HCT116 (cell line): Measurements from ENCODE around the gene MYO1G. TPM values are rescaled to one million over a fixed set of nuclear protein-coding genes. Genes with fewer than 3 reads are reported as not detected.

Experiments used
- ATAC-seq: fragments of 200-7000 bp; cut with Tn5 transposase; 2 replicates; pipeline ENCODE4 v1.9.1; 2020; ENCODE audit warnings: mild to moderate bottlenecking, moderate library complexity
- BruUV-seq: library from RNA; stranded (reverse); fragments of 400-500 nt; replicated peaks from 2 replicates; lab custom pipeline; 2021; lab: Mats Ljungman, UMichigan
- CTCF ChIA-PET: fragments of 300-600 bp; sonication (Branson Sonifier 250); formaldehyde crosslinking; loops from one replicate; lab custom pipeline; 2021; ENCODE audit warnings: antibody characterized with exemption; lab: Charles Lee
- POLR2A ChIA-PET: fragments of 300-600, 350-600 bp; sonication (Branson Sonifier 250); formaldehyde crosslinking; loops from one replicate; lab custom pipeline; 2021; ENCODE audit warnings: antibody characterized with exemption; lab: Charles Lee
- RAD21 ChIA-PET, 2 experiments: fragments of 300-600 bp; sonication (Branson Sonifier 250); formaldehyde crosslinking; loops; one replicate each; lab custom pipeline; 2023; ENCODE audit warnings: low total read pairs in 2 of 2; ENCODE audit not compliant: uncharacterized antibody in 2 of 2, unreplicated experiment in 2 of 2, low non-redundant PET in 1 of 2; lab: Charles Lee
- DNase-seq: peaks from one replicate; pipeline ENCODE4 v3.0.0-alpha.2; 2010; ENCODE audit warnings: low read depth, low spot score
- H2AFZ ChIP-seq: fragments of 200-600 bp; shearing (Covaris generic), sonication (generic); 2 replicates; pipeline ENCODE4 v1.6.1; 2017; ENCODE audit warnings: low read depth, mixed run types, mixed read lengths, antibody characterized with exemption, low read length; ENCODE audit not compliant: poor library complexity, severe bottlenecking
- H3K27ac ChIP-seq: 2 replicates; pipeline ENCODE4 v1.5.1; 2012; ENCODE audit warnings: low read depth, low read length
- H3K27me3 ChIP-seq: fragments of 200-600 bp; sonication (generic); 2 replicates; pipeline ENCODE4 v1.6.1; 2016; ENCODE audit warnings: mixed run types, low read length, mixed read lengths; ENCODE audit not compliant: insufficient read depth
- H3K36me3 ChIP-seq, 2 experiments: fragments of 200-500 bp in 1 of 2; fragments of 200-600 bp in 1 of 2; sonication (Bioruptor generic) in 1 of 2; sonication (generic) in 1 of 2; 2 replicates each; pipeline versions ENCODE4 v1.5.1 to v1.6.1; 2014 to 2016; ENCODE audit warnings: low read length in 2 of 2, inconsistent platforms in 1 of 2, mixed read lengths in 1 of 2, mixed run types in 1 of 2; ENCODE audit not compliant: insufficient read depth in 2 of 2, control insufficient read depth in 1 of 2
- H3K4me1 ChIP-seq, 2 experiments: fragments of 200-600 bp in 1 of 2; sonication (generic) in 1 of 2; 2 replicates each; pipeline versions ENCODE4 v1.5.1 to v1.6.1; 2012 to 2017; ENCODE audit warnings: low read length in 2 of 2, inconsistent platforms in 1 of 2, mild to moderate bottlenecking in 1 of 2, mixed read lengths in 1 of 2, mixed run types in 1 of 2, moderate library complexity in 1 of 2; ENCODE audit not compliant: insufficient read depth in 2 of 2, control insufficient read depth in 1 of 2
- H3K4me2 ChIP-seq: fragments of 200-600 bp; sonication (generic); 2 replicates; pipeline ENCODE4 v1.6.1; 2017; ENCODE audit warnings: mixed run types, low read length, mixed read lengths
- H3K4me3 ChIP-seq, 2 experiments: fragments of 200-600 bp in 1 of 2; sonication (generic) in 1 of 2; replicated peaks in 1 of 2; 2 replicates each; pipeline ENCODE4 v1.5.1; 2011 to 2016; ENCODE audit warnings: low read length in 2 of 2, control low read depth in 1 of 2, low read depth in 1 of 2, mild to moderate bottlenecking in 1 of 2, mixed read lengths in 1 of 2, mixed run types in 1 of 2
- H3K79me2 ChIP-seq: fragments of 200-600 bp; sonication (generic); 2 replicates; pipeline ENCODE4 v1.6.1; 2017; ENCODE audit warnings: mild to moderate bottlenecking, mixed run types, low read length, moderate library complexity, mixed read lengths; ENCODE audit not compliant: insufficient read depth
- H3K9ac ChIP-seq: fragments of 200-600 bp; sonication (generic); 2 replicates; pipeline ENCODE4 v1.6.1; 2016; ENCODE audit warnings: low read length, mixed read lengths
- H3K9me2 ChIP-seq: fragments of 200-600 bp; sonication (generic), shearing (Covaris generic); 2 replicates; pipeline ENCODE4 v1.6.1; 2017; ENCODE audit warnings: mixed run types, mild to moderate bottlenecking, moderate library complexity; ENCODE audit not compliant: insufficient read depth
- H3K9me3 ChIP-seq, 2 experiments: fragments of 200-500 bp in 1 of 2; fragments of 200-600 bp in 1 of 2; sonication (Bioruptor generic) in 1 of 2; sonication (generic) in 1 of 2; 2 replicates each; pipeline ENCODE4 v1.6.1; 2014 to 2017; ENCODE audit warnings: low read length in 2 of 2, mixed read lengths in 2 of 2, inconsistent platforms in 1 of 2, low read depth in 1 of 2, mild to moderate bottlenecking in 1 of 2, mixed run types in 1 of 2, moderate library complexity in 1 of 2; ENCODE audit not compliant: control insufficient read depth in 1 of 2, insufficient read depth in 1 of 2
- H4K20me1 ChIP-seq: fragments of 200-600 bp; sonication (generic), shearing (Covaris generic); 2 replicates; pipeline ENCODE4 v1.6.1; 2017; ENCODE audit warnings: mixed run types, mild to moderate bottlenecking, moderate library complexity; ENCODE audit not compliant: insufficient read depth
- ATF3 ChIP-seq: IDR thresholded peaks from 2 replicates; pipeline ENCODE4 v1.6.1; 2012
- CTCF ChIP-seq, 3 experiments: fragments of 200-600 bp in 1 of 3; sonication (generic) in 1 of 3; IDR thresholded peaks in 2 of 3; conservative IDR thresholded peaks in 1 of 3; 2 replicates each; pipeline ENCODE4 v1.5.1; 2012 to 2017; ENCODE audit warnings: low read depth in 2 of 3, low read length in 2 of 3, antibody characterized with exemption in 1 of 3, borderline replicate concordance in 1 of 3, control low read depth in 1 of 3, mild to moderate bottlenecking in 1 of 3, mixed read lengths in 1 of 3, mixed run types in 1 of 3, moderate library complexity in 1 of 3; ENCODE audit not compliant: insufficient read depth in 1 of 3
- EZH2 ChIP-seq: fragments of 200-600 bp; sonication (generic); IDR thresholded peaks from 2 replicates; pipeline ENCODE4 v1.6.1; 2017; ENCODE audit warnings: antibody characterized with exemption, mixed run types
- MAX ChIP-seq: IDR thresholded peaks from 2 replicates; pipeline ENCODE4 v1.6.1; 2012
- POLR2AphosphoS5 ChIP-seq: IDR thresholded peaks from 2 replicates; pipeline ENCODE4 v1.6.1; 2011; ENCODE audit warnings: mild to moderate bottlenecking, low read depth, low read length, moderate library complexity
- SP1 ChIP-seq: IDR thresholded peaks from 2 replicates; pipeline ENCODE4 v1.6.1; 2012; ENCODE audit warnings: low read depth
- SRF ChIP-seq: IDR thresholded peaks from 2 replicates; pipeline ENCODE4 v1.6.1; 2012; ENCODE audit warnings: low read depth
- TCF7L2 ChIP-seq: IDR thresholded peaks from 2 replicates; pipeline ENCODE4 v1.7.0; 2011; ENCODE audit warnings: borderline replicate concordance, inconsistent platforms; ENCODE audit not compliant: insufficient read depth, insufficient read length; ENCODE audit errors: extremely low read depth
- YY1 ChIP-seq: IDR thresholded peaks from 2 replicates; pipeline ENCODE4 v1.6.1; 2011; ENCODE audit warnings: low read length, low read depth, moderate library complexity, mild to moderate bottlenecking; ENCODE audit not compliant: insufficient replicate concordance; ENCODE audit errors: extremely low read depth
- ZFX ChIP-seq: fragments of 450-650 bp; IDR thresholded peaks from 2 replicates; pipeline ENCODE4 v1.6.1; 2017
- ZNF274 ChIP-seq: fragments of 200-500 bp; sonication (Bioruptor generic); IDR thresholded peaks from 2 replicates; pipeline ENCODE4 v1.6.1; 2014; ENCODE audit warnings: mild to moderate bottlenecking, low read depth, low read length, inconsistent platforms
- intact Hi-C: fragments of 100-400 bp; cut with micrococcal nuclease; formaldehyde crosslinking; loops from 2 replicates; pipeline ENCODE4 v1.10.0; 2022
- total RNA-seq: library from RNA; stranded (reverse); gene quantifications from one replicate; pipeline ENCODE4 v1.2.1, GENCODE V29; 2021; ENCODE audit not compliant: unreplicated experiment

The MYO1G gene
- total RNA-seq, 1 experiment from 2014 or later = 0.74 TPM

DNA sequence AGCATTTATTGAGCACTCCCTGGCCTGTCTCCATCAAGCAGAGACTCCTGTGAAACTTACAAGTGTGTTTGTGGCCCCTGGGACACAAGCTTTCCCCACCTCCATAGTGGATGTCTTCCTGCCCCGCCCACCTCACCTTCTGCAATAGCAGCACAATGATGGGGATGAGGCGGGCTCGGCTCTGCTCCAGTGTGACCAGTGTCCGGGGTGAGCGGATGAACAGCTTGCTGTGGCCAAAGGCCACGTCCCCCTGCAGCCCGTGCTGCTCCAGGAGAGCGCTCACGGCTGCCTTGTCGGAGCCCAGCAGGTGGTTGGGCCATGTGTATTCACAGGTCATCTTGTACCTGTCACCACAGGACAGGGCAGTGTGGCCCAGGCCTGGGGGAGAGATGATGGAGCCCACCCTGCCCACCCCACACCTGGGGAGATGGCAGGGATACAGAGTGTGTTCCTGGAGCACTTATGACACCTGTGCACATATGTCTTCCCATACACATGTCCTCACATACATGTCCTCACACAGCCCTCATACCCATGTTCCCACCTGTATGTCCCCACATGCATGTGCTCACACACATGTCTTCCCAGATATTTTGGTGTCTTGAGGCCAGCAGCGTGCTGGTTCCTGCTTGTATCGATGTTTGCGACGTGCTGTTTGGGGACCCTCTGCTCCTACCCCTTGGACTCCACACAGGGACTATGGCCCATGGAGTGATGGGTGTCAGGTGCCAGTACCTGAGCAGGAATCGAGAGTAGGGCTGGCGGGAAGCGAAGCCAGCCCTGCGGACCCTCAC is 12.7 kb downstream of the MYO1G start:
- peaks cover 3 to 5% of the 10 kb centered on the region in 2 experiments; a peak in 2 of 4 replicates for H3K4me1 ChIP-seq
- no TSS peak for BruUV-seq
- H2AFZ ChIP-seq = no peak overlapping the region
- ATAC-seq (no peak), DNase-seq (no peak)
- H3K9ac ChIP-seq = no peak overlapping the region
- H3K27me3 ChIP-seq = no peaks in the 10 kb centered on the region
- no peaks in the 10 kb centered on the region for H3K9me2 ChIP-seq
- no peak overlapping the region for H3K4me2 ChIP-seq
- intact Hi-C loops = loop anchor here (10.0 kb wide), 1 partner anchor 381 kb away; the partner anchor contains the start of gene TMED4
- no peaks in the 10 kb centered on the region for H3K36me3 ChIP-seq
- H3K9me3 ChIP-seq = no peaks in the 10 kb centered on the region
- ChIA-PET CTCF (interaction anchor here (1.1 kb wide), 1 partner anchor 170 kb away, joined by 4 read pairs; no protein-coding TSS in a partner anchor), POLR2A (no interaction called here), RAD21 (no interaction called here)
- H3K79me2 ChIP-seq = no peaks in the 10 kb centered on the region
- no peak overlapping the region for H3K27ac ChIP-seq
- no peaks in the 10 kb centered on the region for H4K20me1 ChIP-seq
- H3K4me3 ChIP-seq = no peak overlapping the region
- TF ChIP-seq ATF3 = no peak
- no peak for TF ChIP-seq YY1
- TF ChIP-seq ZFX = no peak
- no peak for TF ChIP-seq MAX
- TF ChIP-seq POLR2AphosphoS5 = no peak
- TF ChIP-seq ZNF274 = no peak
- TF ChIP-seq TCF7L2 = no peak
- TF ChIP-seq SRF = no peak
- TF ChIP-seq EZH2 = no peak
- no peak for TF ChIP-seq SP1
- no peak for TF ChIP-seq CTCF (IDR thresholded peaks at IDR 0.05 in 2 of 3, conservative IDR thresholded peaks at IDR 0.05 in 1 of 3; ENCODE audit: borderline replicate concordance in 1 of 3, insufficient read depth in 1 of 3, low read depth in 2 of 3, low read length in 2 of 3)
